NCI-H2196 (cell line): ENCODE results near the gene DGKG.
A peak's percentile ranks its signal among the peaks of the same experiment; 100 is the strongest.

Source experiments
- DNase-seq: peaks from one replicate; lab custom pipeline; 2025; ENCODE audit not compliant: unreplicated experiment; lab: John Stamatoyannopoulos, UW

The DGKG gene

GRCh38 chr3:186361762-186362536 lies at the start of gene DGKG:
Gene DGKG, minus strand, starts transcription at chr3:186362234. Its CDS starts 41,775 bp downstream, at chr3:186320459.
- no peak for DNase-seq

GRCh38 chr3:186411089-186411488 lies 49.1 kb upstream of the DGKG start:
- no peak for DNase-seq

GRCh38 chr3:186406669-186407635 lies 44.9 kb upstream of the DGKG start:
- DNase-seq: no peak

GRCh38 chr3:186401556-186401955 lies 39.5 kb upstream of the DGKG start:
- DNase-seq: no peak

- DNase-seq: no peak
These were observed 38.6 kb upstream of the DGKG start for GRCh38 chr3:186400662-186401061.

- DNase-seq: no peak
These were observed 38.0 kb upstream of the DGKG start for GRCh38 chr3:186400026-186400425.

GRCh38 chr3:186394566-186395217 lies 32.7 kb upstream of the DGKG start:
- DNase-seq: no peak

- no peak for DNase-seq
These were observed 25.0 kb upstream of the DGKG start for GRCh38 chr3:186386883-186387560.

GRCh38 chr3:186385856-186386602 lies 24.0 kb upstream of the DGKG start:
- no peak for DNase-seq

- no peak for DNase-seq
These were observed 21.3 kb upstream of the DGKG start for GRCh38 chr3:186383026-186383993.

GRCh38 chr3:186382217-186382885 lies 20.3 kb upstream of the DGKG start:
- no peak for DNase-seq

- DNase-seq: peak; percentile 28
These were observed 19.6 kb upstream of the DGKG start for GRCh38 chr3:186381424-186382216.

- DNase-seq: no peak
These were observed 18.8 kb upstream of the DGKG start for GRCh38 chr3:186380622-186381380.

GRCh38 chr3:186375443-186375842 lies 13.4 kb upstream of the DGKG start:
- no peak for DNase-seq

GRCh38 chr3:186374376-186374775 lies 12.3 kb upstream of the DGKG start:
- no peak for DNase-seq

- DNase-seq: no peak
These were observed 7.2 kb upstream of the DGKG start for GRCh38 chr3:186369217-186369616.

GRCh38 chr3:186368717-186369116 lies 6.7 kb upstream of the DGKG start:
- DNase-seq: no peak
